GM13976 (cell line): ENCODE measurements around the gene CCR9.

ENCODE experiments used
- DNase-seq: peaks from one replicate; pipeline ENCODE4 v3.0.0; 2012; ENCODE audit warnings: low spot score
- CTCF ChIP-seq: IDR thresholded peaks from 2 replicates; pipeline ENCODE4 v1.5.1; 2012; ENCODE audit warnings: borderline replicate concordance, mild to moderate bottlenecking; ENCODE audit not compliant: insufficient read depth; ENCODE audit errors: extremely low read depth, missing control alignments, control extremely low read depth
- in situ Hi-C: fragments of 300-500 bp; cut with MboI; formaldehyde crosslinking; loops from one replicate; pipeline ENCODE4 v1.12.0; 2022; ENCODE audit warnings: low sequenced_read_pairs, mixed read lengths, inconsistent platforms; ENCODE audit not compliant: unreplicated experiment

The CCR9 gene

GRCh38 chr3:45885979-45886705 is at the start of gene CCR9:
Gene CCR9 (plus strand): TSS chr3:45886543. CDS start chr3:45894934, 8,391 bp downstream.
- TF ChIP-seq CTCF: no peak
- no peak for DNase-seq
- in situ Hi-C loops: no loop called here

GRCh38 chr3:45838466-45838865 is 47.9 kb upstream of the CCR9 start:
- TF ChIP-seq CTCF: no peak
- in situ Hi-C loops: no loop called here
- no peak for DNase-seq

GRCh38 chr3:45841420-45841756 is 45.0 kb upstream of the CCR9 start:
- in situ Hi-C loops: no loop called here
- no peak for TF ChIP-seq CTCF
- no peak for DNase-seq

GRCh38 chr3:45841757-45842491 is 44.4 kb upstream of the CCR9 start, which contains the start of gene LZTFL1:
Gene LZTFL1 (minus strand): TSS chr3:45842119. CDS start chr3:45841991, 128 bp downstream.
- no peak for TF ChIP-seq CTCF
- DNase-seq: peak; percentile 93
- in situ Hi-C loops: no loop called here

GRCh38 chr3:45842851-45843625 is 43.3 kb upstream of the CCR9 start:
- no peak for TF ChIP-seq CTCF
- no peak for DNase-seq
- in situ Hi-C loops: no loop called here

GRCh38 chr3:45844616-45845015 is 41.7 kb upstream of the CCR9 start:
- no peak for DNase-seq
- in situ Hi-C loops: no loop called here

More at GRCh38 chr3:45844616-45845015, 41.7 kb upstream of the CCR9 start:
- no peak for TF ChIP-seq CTCF
